Upper lobe of right lung (tissue), 1 donor: ENCODE data around the gene RNF215. TPM values are rescaled to one million over a fixed set of nuclear protein-coding genes. Genes with fewer than 3 reads are reported as not detected.
"Not testable (repeated sequence)": the region's sequence is repeated elsewhere in the genome, so short reads cannot be mapped to it uniquely, and the experiment has no call there.

Experiments
- ATAC-seq: fragments of 200-7000 bp; cut with Tn5 transposase; one replicate; pipeline ENCODE4 v1.9.1; 2020; ENCODE audit warnings: mild to moderate bottlenecking, moderate library complexity
- DNase-seq: peaks from one replicate; pipeline ENCODE4 v3.0.0-alpha.2; 2020
- H3K27ac ChIP-seq: fragments of 200-600 bp; one replicate; pipeline ENCODE4 v1.8.0; 2022
- H3K27me3 ChIP-seq: fragments of 200-600 bp; one replicate; pipeline ENCODE4 v1.8.0; 2022; ENCODE audit warnings: mild to moderate bottlenecking
- H3K36me3 ChIP-seq: fragments of 200-600 bp; one replicate; pipeline ENCODE4 v1.8.0; 2022
- H3K4me1 ChIP-seq: fragments of 200-600 bp; one replicate; pipeline ENCODE4 v1.8.0; 2022
- H3K4me3 ChIP-seq: fragments of 200-600 bp; one replicate; pipeline ENCODE4 v1.8.0; 2022; ENCODE audit warnings: mild to moderate bottlenecking
- H3K9me3 ChIP-seq: fragments of 200-600 bp; one replicate; pipeline ENCODE4 v1.8.0; 2022
- CTCF ChIP-seq: fragments of 200-600 bp; IDR thresholded peaks from one replicate; pipeline ENCODE4 v1.8.0; 2022; ENCODE audit warnings: antibody characterized with exemption
- intact Hi-C: fragments of 100-400 bp; cut with DNase I; formaldehyde crosslinking; loops from one replicate; pipeline ENCODE4 v1.11.0; 2022
- total RNA-seq: library from RNA; stranded (reverse); fragmentation: NEBNext Ultra II Directional; extraction: Animal tissue kit (Norgen Biotek cat#: 25700); gene quantifications from one replicate; pipeline ENCODE4 v1.2.1, GENCODE V29; 2021
- donor health status: DM: no; HTN: yes; CAD: no; lungs with severe emphysema.

RNF215 gene
- total RNA-seq, 1 donor from 2014 or later: 16.5 TPM

- Histone ChIP-seq H3K27ac (no peak overlapping the region), H3K4me3 (no peak overlapping the region), H3K9me3 (no peaks in the 10 kb centered on the region), H3K36me3 (peaks cover 100% of the 10 kb centered on the region), H3K27me3 (no peaks in the 10 kb centered on the region), H3K4me1 (no peaks in the 10 kb centered on the region)
- no peak for TF ChIP-seq CTCF
- intact Hi-C loops: no loop called here
- DNase-seq (no peak), ATAC-seq (no peak)
Observed at GRCh38 chr22:30338802-30339201, 48.4 kb downstream of the RNF215 start.

GRCh38 chr22:30338341-30338740, 48.9 kb downstream of the RNF215 start:
- H3K9me3 ChIP-seq, H3K27me3 ChIP-seq, DNase-seq, H3K4me3 ChIP-seq, H3K27ac ChIP-seq, H3K4me1 ChIP-seq, ATAC-seq, intact Hi-C loops: not testable (repeated sequence)
- H3K36me3 ChIP-seq: peaks cover 100% of the 10 kb centered on the region

- no peak for TF ChIP-seq CTCF
- peaks cover 100% of the 10 kb centered on the region for H3K36me3 ChIP-seq
Observed at GRCh38 chr22:30337461-30337778, 49.8 kb downstream of the RNF215 start.

GRCh38 chr22:30336752-30337460, 50.3 kb downstream of the RNF215 start:
- no peak for TF ChIP-seq CTCF
- no peak for ATAC-seq
- no peaks in the 10 kb centered on the region for H3K4me1 ChIP-seq
- DNase-seq: no peak
- no peaks in the 10 kb centered on the region for H3K27me3 ChIP-seq
- intact Hi-C loops: no loop called here
- H3K27ac ChIP-seq: no peak overlapping the region
- H3K36me3 ChIP-seq: peaks cover 100% of the 10 kb centered on the region
- H3K9me3 ChIP-seq: no peaks in the 10 kb centered on the region
- no peak overlapping the region for H3K4me3 ChIP-seq

More at GRCh38 chr22:30337461-30337778, 49.8 kb downstream of the RNF215 start:
- DNase-seq (no peak), ATAC-seq (no peak)
- no peaks in the 10 kb centered on the region for H3K4me1 ChIP-seq
- H3K4me3 ChIP-seq: no peak overlapping the region
- no peaks in the 10 kb centered on the region for H3K27me3 ChIP-seq
- no peaks in the 10 kb centered on the region for H3K9me3 ChIP-seq
- intact Hi-C loops: no loop called here
- H3K27ac ChIP-seq: no peak overlapping the region

- no peaks in the 10 kb centered on the region for H3K4me1 ChIP-seq
- intact Hi-C loops: no loop called here
- H3K36me3 ChIP-seq: peaks cover 97% of the 10 kb centered on the region
- no peak for ATAC-seq
- H3K4me3 ChIP-seq: no peak overlapping the region
- no peak for DNase-seq
- TF ChIP-seq CTCF: no peak
- no peaks in the 10 kb centered on the region for H3K9me3 ChIP-seq
- H3K27me3 ChIP-seq: no peaks in the 10 kb centered on the region
- H3K27ac ChIP-seq: no peak overlapping the region
Observed at GRCh38 chr22:30335236-30335635, 52.0 kb downstream of the RNF215 start.

GRCh38 chr22:30334646-30335045, 52.6 kb downstream of the RNF215 start:
- ATAC-seq: peak; percentile 12
- no peak for TF ChIP-seq CTCF
- intact Hi-C loops: no loop called here
- DNase-seq: no peak
- Histone ChIP-seq H3K36me3 (peaks cover 91% of the 10 kb centered on the region), H3K27ac (no peak overlapping the region), H3K4me3 (no peak overlapping the region), H3K4me1 (no peaks in the 10 kb centered on the region), H3K9me3 (no peaks in the 10 kb centered on the region), H3K27me3 (no peaks in the 10 kb centered on the region)
